ENCODE results near the gene LMNTD2. TPM values are rescaled to one million over a fixed set of nuclear protein-coding genes. Genes with fewer than 3 reads are reported as not detected.

LMNTD2 gene
- total and polyA plus RNA-seq, 2 of the 13 experiments (the other 11 are each of a cell fraction or from before 2014, with no cell fraction given): 1.1 to 3.1 TPM

DNA sequence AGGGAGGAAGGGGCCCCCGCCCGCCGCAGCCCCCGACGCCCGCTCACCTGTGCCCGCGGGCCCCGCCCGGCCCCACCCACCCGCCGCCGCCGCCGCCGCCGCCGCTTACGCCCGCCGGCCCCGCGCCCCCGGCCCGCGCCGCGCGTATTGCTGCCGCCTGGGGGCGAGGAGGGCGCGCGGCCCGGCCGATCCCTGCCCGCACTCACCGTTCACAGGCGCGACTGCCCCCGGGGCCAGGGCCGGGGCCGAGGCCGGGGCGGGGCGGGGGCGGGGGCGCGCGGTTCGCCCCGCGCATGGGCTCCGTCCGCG, 25.4 kb downstream of the LMNTD2 start:
- peaks cover 41% of the 10 kb centered on the region for H3K4me1 ChIP-seq (ENCODE audit: insufficient read depth, low read length)
- ChIA-PET CTCF (ENCODE audit: low intra/inter-chr PET ratio, low total read pairs) (no interaction called here), POLR2A (interaction anchor here (1.0 to 1.5 kb wide), 13 partner anchors 9 to 284 kb away, joined by 3 to 7 read pairs (median 4); partner anchors contain the start of genes PHRF1, PNPLA2 and RNH1)
- intact Hi-C loops (cut with micrococcal nuclease; ENCODE audit: unreplicated experiment) (no loop called here), in situ Hi-C loops (cut with HindIII; ENCODE audit: extremely low pct_ligation_motif_present, low pct_unique_long_range_greater_than_20kb) (no loop called here)
- peaks cover 3 to 6% of the 10 kb centered on the region in 2 experiments; a peak in 3 of 5 replicates for H3K27me3 ChIP-seq (ENCODE audit: control insufficient read depth in 1 of 2, insufficient read depth in 2 of 2, low read length in 2 of 2)
- H3K9ac ChIP-seq (ENCODE audit: insufficient read depth, low read depth, low read length): peak overlapping the region; percentile 82
- no TSS peak for BruUV-seq (replicated peaks)
- H4K20me1 ChIP-seq (ENCODE audit: insufficient read depth, low read length): no peaks in the 10 kb centered on the region; the same call in 1 of the 2 replicates
- H2AFZ ChIP-seq (ENCODE audit: low read length): no peak overlapping the region
- H3K79me2 ChIP-seq (ENCODE audit: insufficient read depth, low read length): peaks cover 4% of the 10 kb centered on the region
- 0% methylated on average over 5 of the region's 56 CpGs for WGBS (ENCODE audit: low lambda C conversion rate)
- FAIRE-seq (no peak), DNase-seq (ENCODE audit: low spot score) (no peak), ATAC-seq (no peak)
- TF ChIP-seq ZNF543 (CRISPR knock-in tag; IDR thresholded peaks at IDR 0.05): peak; percentile 6; the same call in 1 of the 2 replicates
- TF ChIP-seq, protein P1, sequence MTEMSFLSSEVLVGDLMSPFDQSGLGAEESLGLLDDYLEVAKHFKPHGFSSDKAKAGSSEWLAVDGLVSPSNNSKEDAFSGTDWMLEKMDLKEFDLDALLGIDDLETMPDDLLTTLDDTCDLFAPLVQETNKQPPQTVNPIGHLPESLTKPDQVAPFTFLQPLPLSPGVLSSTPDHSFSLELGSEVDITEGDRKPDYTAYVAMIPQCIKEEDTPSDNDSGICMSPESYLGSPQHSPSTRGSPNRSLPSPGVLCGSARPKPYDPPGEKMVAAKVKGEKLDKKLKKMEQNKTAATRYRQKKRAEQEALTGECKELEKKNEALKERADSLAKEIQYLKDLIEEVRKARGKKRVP (CRISPR knock-in tag; IDR thresholded peaks at IDR 0.05): no peak
- no peak overlapping the region for H3K27ac ChIP-seq (ENCODE audit: extremely low read length, insufficient read depth, low read length)
- peak overlapping the region in 2 of 3 experiments; percentile 93 to 95; a peak in 4 of 6 replicates for H3K4me3 ChIP-seq (replicated peaks in 1 of 3; ENCODE audit: insufficient read depth in 1 of 3, low read depth in 2 of 3, low read length in 3 of 3)
- no peaks in the 10 kb centered on the region for H3K9me3 ChIP-seq (ENCODE audit: low read length)
- H3K36me3 ChIP-seq (replicated peaks in 1 of 2; ENCODE audit: control insufficient read depth in 1 of 2, insufficient read depth in 2 of 2, low read length in 2 of 2): peaks cover 10 to 19% of the 10 kb centered on the region in 2 experiments; a peak in 4 of 5 replicates
- peak overlapping the region; percentile 78; the same call in 1 of the 2 replicates for H3K4me2 ChIP-seq (ENCODE audit: low read depth, low read length)

DNA sequence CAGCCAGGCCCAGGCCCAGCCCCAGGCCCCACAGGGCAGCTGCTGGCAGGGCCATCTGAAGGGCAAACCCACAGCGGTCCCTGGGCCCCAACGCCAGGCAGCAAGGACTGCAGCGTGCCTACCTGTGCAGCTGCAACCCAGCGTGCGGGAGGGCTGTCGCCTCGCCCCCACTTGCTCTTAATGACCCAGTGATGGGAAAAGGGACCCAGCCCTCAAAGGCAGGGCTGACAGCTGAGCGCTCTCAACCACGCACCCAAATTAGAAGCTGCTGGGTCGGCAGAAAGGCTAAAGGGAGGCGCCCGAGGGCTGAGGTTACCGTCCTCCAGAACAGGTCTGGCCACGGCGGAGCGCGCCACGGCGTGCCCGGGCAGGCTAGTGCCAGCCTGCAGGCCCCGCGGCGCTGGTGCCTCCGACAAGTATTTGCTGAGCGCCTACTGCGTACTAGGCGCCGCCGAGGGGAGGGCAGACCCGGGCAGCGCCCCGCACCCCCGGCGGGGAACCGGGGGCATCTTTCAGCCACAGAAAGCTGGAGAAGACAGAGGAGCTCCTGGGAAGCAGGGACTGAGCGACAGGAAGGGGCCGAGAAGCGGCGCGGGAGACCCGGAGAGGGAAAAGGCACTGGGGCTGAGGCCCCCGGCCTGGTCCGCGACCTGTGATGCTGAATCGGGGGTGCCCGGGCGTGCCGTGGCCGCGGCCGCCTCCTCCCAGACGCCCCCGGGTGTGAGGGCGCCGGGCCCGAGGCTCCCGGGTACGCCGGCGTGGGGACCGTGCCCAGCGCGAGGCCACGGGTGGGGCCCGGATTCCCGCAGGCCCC, 25.9 kb downstream of the LMNTD2 start:
- DNase-seq (ENCODE audit: low spot score): no peak
- ChIA-PET CTCF (ENCODE audit: low intra/inter-chr PET ratio, low total read pairs) (no interaction called here), POLR2A (interaction anchor here (1.4 kb wide), 1 partner anchor 25 kb away, joined by 4 read pairs; no protein-coding TSS in a partner anchor)
- peak overlapping the region; percentile 78 for H3K4me2 ChIP-seq (ENCODE audit: low read depth, low read length)
- in situ Hi-C loops (cut with HindIII; ENCODE audit: extremely low pct_ligation_motif_present, low pct_unique_long_range_greater_than_20kb): no loop called here
- no peak for FAIRE-seq
- peak overlapping the region; percentile 49 for H3K27ac ChIP-seq (ENCODE audit: extremely low read length, insufficient read depth, low read length)
- peak overlapping the region; percentile 93 to 95 (median 95) for H3K4me3 ChIP-seq (replicated peaks in 1 of 3; ENCODE audit: insufficient read depth in 1 of 3, low read depth in 2 of 3, low read length in 3 of 3)
- H3K36me3 ChIP-seq (replicated peaks in 1 of 2; ENCODE audit: control insufficient read depth in 1 of 2, insufficient read depth in 2 of 2, low read length in 2 of 2): peaks cover 10 to 19% of the 10 kb centered on the region in 2 experiments; a peak in 4 of 5 replicates
- peaks cover 35% of the 10 kb centered on the region for H3K4me1 ChIP-seq (ENCODE audit: insufficient read depth, low read length)
- ATAC-seq: no peak
- intact Hi-C loops (cut with micrococcal nuclease; ENCODE audit: unreplicated experiment): no loop called here
- H3K9ac ChIP-seq (ENCODE audit: insufficient read depth, low read depth, low read length): peak overlapping the region; percentile 82
- whole genome bisulfite sequencing (ENCODE audit: low lambda C conversion rate): 80% methylated on average over 2 of the region's 66 CpGs
- no peaks in the 10 kb centered on the region for H3K9me3 ChIP-seq (ENCODE audit: low read length)
- BruUV-seq (replicated peaks): no TSS peak
- H3K27me3 ChIP-seq (ENCODE audit: control insufficient read depth in 1 of 2, insufficient read depth in 2 of 2, low read length in 2 of 2): 0 out of 5 replicates have a peak, but pooled peaks cover 0 to under 1% of the 10 kb centered on the region in 2 experiments
- H4K20me1 ChIP-seq (ENCODE audit: insufficient read depth, low read length): no peaks in the 10 kb centered on the region; the same call in 1 of the 2 replicates
- peaks cover 4% of the 10 kb centered on the region for H3K79me2 ChIP-seq (ENCODE audit: insufficient read depth, low read length)
- no peak overlapping the region for H2AFZ ChIP-seq (ENCODE audit: low read length)
- TF ChIP-seq ZNF720 (CRISPR knock-in tag; IDR thresholded peaks at IDR 0.05): no peak
- TF ChIP-seq, protein P2, sequence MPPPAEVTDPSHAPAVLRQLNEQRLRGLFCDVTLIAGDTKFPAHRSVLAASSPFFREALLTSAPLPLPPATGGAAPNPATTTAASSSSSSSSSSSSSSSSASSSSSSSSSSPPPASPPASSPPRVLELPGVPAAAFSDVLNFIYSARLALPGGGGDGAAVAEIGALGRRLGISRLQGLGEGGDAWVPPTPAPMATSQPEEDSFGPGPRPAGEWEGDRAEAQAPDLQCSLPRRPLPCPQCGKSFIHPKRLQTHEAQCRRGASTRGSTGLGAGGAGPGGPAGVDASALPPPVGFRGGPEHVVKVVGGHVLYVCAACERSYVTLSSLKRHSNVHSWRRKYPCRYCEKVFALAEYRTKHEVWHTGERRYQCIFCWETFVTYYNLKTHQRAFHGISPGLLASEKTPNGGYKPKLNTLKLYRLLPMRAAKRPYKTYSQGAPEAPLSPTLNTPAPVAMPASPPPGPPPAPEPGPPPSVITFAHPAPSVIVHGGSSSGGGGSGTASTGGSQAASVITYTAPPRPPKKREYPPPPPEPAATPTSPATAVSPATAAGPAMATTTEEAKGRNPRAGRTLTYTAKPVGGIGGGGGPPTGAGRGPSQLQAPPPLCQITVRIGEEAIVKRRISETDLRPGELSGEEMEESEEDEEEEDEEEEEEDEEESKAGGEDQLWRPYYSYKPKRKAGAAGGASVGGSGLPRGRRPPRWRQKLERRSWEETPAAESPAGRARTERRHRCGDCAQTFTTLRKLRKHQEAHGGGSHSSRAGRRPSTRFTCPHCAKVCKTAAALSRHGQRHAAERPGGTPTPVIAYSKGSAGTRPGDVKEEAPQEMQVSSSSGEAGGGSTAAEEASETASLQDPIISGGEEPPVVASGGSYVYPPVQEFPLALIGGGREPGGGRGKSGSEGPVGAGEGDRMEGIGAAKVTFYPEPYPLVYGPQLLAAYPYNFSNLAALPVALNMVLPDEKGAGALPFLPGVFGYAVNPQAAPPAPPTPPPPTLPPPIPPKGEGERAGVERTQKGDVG (CRISPR knock-in tag; IDR thresholded peaks at IDR 0.05; ENCODE audit: borderline replicate concordance): peak; percentile 18; the same call in 1 of the 2 replicates
- TF ChIP-seq ZFP36 (IDR thresholded peaks at IDR 0.05; ENCODE audit: borderline replicate concordance, low read depth, low read length, partially characterized antibody): no peak
- no peak for TF ChIP-seq ZBTB8A (CRISPR knock-in tag; IDR thresholded peaks at IDR 0.05; ENCODE audit: borderline replicate concordance, low read depth)
- 0 out of 2 replicates have a peak, but pooled peaks have one; percentile 55 for TF ChIP-seq SETDB1 (CRISPR knock-in tag; IDR thresholded peaks at IDR 0.05; ENCODE audit: borderline replicate concordance)
- TF ChIP-seq ZBTB38 (CRISPR knock-in tag; IDR thresholded peaks at IDR 0.05): peak; percentile 61; the same call in 1 of the 2 replicates
- TF ChIP-seq RAD21 (CRISPR knock-in tag; IDR thresholded peaks at IDR 0.05): 0 out of 2 replicates have a peak, but pooled peaks have one; percentile 9
- no peak for TF ChIP-seq ZMYM2 (CRISPR knock-in tag; IDR thresholded peaks at IDR 0.05)

Measured in HepG2 (cell line).